HG02763 (cell line): ENCODE data around the gene SHB.

Source experiments
- ATAC-seq: cut with Tn5 transposase; IDR thresholded peaks from one replicate; pipeline ENCODE4 v1.9.1; 2021; ENCODE audit warnings: mild to moderate bottlenecking, moderate library complexity; ENCODE audit not compliant: unreplicated experiment

Gene SHB

GRCh38 chr9:37873955-37874354, 195.1 kb downstream of the SHB start:
- no peak for ATAC-seq

GRCh38 chr9:37870799-37871176, 198.2 kb downstream of the SHB start:
- no peak for ATAC-seq

- ATAC-seq, result no peak
Measured at GRCh38 chr9:37870081-37870798, 198.8 kb downstream of the SHB start.
